C4-2B (cell line): ENCODE measurements around the gene NDUFA3.

Experiments
- H3K27ac ChIP-seq: fragments of 450-650 bp; 2 replicates; pipeline ENCODE4 v1.5.1; 2017
- CTCF ChIP-seq: fragments of 450-650 bp; conservative IDR thresholded peaks from 2 replicates; pipeline ENCODE4 v1.5.1; 2017; ENCODE audit warnings: mild to moderate bottlenecking
- ZFX ChIP-seq: fragments of 450-650 bp; IDR thresholded peaks from 2 replicates; pipeline ENCODE4 v1.6.1; 2017

The NDUFA3 gene

DNA sequence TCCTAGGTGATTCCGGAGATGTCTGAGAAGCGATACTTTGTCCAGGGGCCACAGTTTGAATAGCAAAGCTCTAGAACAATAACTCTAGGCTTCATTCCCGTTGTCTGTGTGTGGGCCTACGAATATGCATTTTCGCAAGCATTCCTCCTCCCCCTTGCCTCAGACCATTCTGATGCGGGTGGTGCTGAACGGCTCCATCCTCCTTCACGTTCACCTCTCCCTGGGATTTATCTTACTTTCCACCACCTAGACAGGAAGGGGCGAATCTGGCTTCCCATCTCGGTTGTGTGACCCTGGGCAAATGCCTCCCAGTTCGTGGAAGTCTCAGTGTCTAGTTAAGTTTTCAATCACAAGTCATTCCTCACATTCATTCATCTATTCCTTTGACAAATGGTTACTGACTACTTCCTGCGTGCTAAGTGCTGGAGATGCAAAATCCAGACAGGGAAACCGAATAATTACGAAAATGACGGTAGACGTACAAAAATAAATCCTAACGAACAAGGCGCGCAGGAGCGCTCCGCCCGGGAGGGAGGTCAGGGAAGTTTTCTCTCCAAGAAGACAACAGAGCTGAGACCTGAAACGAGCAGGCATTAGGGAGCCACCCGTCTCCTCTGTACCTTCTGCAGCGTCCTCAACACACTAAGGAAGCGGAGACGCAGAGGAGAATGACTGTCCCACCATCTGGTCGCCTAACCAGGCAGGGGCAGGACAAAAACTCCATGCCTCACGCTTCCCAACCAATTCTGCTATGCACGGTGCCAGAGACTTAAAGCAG is 33.6 kb downstream of the NDUFA3 start:
- TF ChIP-seq CTCF: no peak
- TF ChIP-seq ZFX: no peak
- peak overlapping the region; percentile 74 for H3K27ac ChIP-seq

DNA sequence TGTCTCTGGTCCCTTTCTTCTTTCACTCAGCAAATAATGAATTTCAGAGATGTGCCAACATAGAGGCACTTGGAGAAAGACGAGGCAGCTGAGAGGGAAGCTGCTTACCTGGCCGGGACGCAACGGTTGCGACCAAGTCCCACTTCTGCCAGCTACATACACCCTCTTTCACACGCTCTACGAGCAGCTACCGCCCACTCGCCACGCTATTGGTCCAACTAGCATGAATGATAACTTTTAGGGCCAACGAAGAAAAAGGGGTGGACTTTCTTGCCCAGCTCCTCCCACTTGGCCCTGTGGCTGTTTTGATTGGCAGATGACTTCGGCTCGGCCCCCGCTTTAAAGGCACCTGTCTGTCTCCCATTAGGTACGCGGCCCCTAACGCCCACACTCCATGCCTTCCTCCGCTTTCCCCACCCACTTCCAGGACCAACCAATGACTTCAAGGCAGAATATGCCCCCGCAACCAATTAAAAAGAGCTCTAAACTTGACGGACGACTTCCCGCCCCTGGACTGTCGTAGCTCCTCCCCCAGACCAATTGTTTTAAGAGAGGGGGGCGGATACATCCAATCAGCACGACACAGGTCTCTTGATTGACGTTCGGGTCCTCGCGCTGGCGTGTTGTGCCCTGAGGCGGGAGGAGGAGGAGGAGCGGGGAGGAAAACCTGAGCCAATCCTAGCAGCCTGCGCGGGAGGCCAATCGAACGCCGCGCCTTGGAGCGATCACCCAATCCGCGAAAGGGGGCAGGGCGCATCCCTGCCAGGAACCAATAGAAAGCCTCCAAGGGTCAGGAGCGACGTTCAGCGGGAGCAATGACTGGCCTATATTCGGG is 34.4 kb downstream of the NDUFA3 start:
- peak overlapping the region; percentile 97 for H3K27ac ChIP-seq
- TF ChIP-seq ZFX: no peak
- TF ChIP-seq CTCF: no peak

GRCh38 chr19:54137699-54138488 is 35.2 kb downstream of the NDUFA3 start, which contains the start of gene CNOT3:
Gene CNOT3 (plus strand): TSS chr19:54137762. CDS start chr19:54142979, 5,217 bp downstream.
- peak within 1 kb of the TSS; percentile 97 for H3K27ac ChIP-seq
- TF ChIP-seq CTCF: no peak
- peak; percentile 67; the same call in 1 of the 2 replicates for TF ChIP-seq ZFX

DNA sequence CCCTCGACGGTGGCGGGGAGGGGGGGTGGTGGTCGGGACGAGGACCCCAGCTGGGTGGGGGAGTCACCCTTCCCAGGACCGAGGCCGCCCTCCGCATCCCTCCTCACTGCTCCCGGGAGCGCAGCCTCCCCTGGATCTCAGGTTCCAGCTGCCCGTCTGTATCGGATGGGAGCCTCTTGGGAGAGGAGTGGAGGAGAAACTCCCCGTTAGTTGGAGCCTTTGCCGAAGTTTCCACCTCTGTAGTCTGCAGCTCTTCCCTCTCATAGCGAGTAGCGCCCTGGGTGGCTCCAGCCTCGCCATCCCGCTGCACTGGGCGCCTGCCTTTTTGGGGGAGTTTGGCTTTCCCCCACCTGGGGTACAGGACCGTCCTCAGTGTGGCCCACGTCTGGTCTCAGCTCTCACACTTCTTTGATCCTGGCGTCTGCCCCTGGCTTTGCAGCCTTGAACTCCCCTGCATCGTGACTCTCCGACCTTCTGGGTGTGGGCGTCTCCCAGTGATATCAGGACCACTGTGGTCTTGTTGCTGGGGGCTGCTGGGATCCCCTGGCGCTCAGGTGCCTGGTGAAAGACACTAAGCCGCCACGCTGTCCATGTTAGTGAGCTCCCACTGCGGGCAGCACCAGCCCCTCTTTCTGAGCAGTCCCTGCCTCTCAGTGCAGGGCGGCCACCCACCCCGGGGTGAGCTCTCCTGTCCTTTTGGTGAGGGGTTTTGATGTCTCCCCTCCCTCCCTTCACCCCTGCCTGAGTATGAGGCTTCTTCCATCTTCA is 36.0 kb downstream of the NDUFA3 start:
- TF ChIP-seq ZFX: no peak
- no peak for TF ChIP-seq CTCF
- H3K27ac ChIP-seq: peak overlapping the region; percentile 97

- no peak overlapping the region for H3K27ac ChIP-seq
- no peak for TF ChIP-seq CTCF
- TF ChIP-seq ZFX: no peak
These were observed 38.7 kb downstream of the NDUFA3 start for GRCh38 chr19:54141356-54141755.

DNA sequence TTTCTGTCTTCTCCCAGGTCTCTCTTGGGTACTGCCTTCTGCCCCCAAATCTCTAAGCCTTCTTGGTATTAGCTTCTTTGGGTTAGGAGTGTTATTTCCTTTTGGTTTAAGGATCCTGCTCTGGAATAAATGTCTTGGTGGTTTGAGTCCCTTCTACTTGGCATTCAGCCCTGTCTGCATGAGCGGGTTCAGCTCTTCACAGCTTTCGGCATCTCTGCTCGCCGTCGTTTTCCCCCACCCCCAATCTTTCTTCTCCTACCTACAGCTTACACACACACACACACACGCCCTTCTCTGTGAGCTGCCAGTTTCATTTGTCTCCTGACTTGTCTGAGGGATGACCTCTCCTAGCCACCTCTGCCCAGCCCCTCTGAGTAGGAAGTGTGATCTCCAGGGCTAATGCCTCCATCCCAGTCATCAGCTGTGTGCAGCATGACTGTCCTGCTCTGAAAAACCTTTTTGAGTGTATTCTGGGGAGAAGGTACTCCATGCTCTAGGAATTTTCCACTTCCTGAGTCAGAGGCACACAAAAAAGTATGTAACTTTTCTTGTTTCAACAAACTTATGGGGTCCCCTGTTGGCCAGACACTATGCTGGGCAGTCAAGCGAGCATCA is 39.6 kb downstream of the NDUFA3 start:
- TF ChIP-seq CTCF: no peak
- TF ChIP-seq ZFX: no peak
- no peak overlapping the region for H3K27ac ChIP-seq
